GM12874 (cell line): ENCODE results near the gene TTC1.

Source experiments
- TF ChIP-seq, protein P1 (sequence below): IDR thresholded peaks from 2 replicates; pipeline ENCODE4 v1.5.1; 2011; ENCODE audit warnings: low read depth, mild to moderate bottlenecking, control low read depth, low read length, moderate library complexity; ENCODE audit not compliant: insufficient read depth

Gene TTC1

GRCh38 chr5:159971038-159971437, 37.9 kb upstream of the TTC1 start:
- TF ChIP-seq, protein P1, sequence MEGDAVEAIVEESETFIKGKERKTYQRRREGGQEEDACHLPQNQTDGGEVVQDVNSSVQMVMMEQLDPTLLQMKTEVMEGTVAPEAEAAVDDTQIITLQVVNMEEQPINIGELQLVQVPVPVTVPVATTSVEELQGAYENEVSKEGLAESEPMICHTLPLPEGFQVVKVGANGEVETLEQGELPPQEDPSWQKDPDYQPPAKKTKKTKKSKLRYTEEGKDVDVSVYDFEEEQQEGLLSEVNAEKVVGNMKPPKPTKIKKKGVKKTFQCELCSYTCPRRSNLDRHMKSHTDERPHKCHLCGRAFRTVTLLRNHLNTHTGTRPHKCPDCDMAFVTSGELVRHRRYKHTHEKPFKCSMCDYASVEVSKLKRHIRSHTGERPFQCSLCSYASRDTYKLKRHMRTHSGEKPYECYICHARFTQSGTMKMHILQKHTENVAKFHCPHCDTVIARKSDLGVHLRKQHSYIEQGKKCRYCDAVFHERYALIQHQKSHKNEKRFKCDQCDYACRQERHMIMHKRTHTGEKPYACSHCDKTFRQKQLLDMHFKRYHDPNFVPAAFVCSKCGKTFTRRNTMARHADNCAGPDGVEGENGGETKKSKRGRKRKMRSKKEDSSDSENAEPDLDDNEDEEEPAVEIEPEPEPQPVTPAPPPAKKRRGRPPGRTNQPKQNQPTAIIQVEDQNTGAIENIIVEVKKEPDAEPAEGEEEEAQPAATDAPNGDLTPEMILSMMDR, result no peak

DNA sequence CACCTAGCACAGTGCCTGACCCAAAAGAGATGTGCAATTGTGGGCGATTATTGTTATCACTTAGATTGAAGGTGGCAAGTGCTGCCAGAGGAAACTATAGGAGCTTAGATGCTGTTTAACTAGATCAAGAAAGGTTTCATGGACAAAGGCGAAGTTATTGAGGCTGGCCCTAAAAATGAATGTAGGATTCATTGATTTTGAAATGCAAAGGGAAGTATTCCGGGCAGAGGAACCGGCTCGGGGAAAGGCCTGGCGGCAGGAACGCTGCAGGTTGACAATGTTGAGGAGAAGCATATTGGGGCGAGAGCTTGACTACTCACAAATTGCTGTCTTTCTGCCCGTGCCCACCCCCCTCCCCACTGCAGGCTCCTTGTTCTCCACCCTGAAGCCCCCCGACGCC, 37.4 kb upstream of the TTC1 start:
- TF ChIP-seq, protein P1, result no peak

DNA sequence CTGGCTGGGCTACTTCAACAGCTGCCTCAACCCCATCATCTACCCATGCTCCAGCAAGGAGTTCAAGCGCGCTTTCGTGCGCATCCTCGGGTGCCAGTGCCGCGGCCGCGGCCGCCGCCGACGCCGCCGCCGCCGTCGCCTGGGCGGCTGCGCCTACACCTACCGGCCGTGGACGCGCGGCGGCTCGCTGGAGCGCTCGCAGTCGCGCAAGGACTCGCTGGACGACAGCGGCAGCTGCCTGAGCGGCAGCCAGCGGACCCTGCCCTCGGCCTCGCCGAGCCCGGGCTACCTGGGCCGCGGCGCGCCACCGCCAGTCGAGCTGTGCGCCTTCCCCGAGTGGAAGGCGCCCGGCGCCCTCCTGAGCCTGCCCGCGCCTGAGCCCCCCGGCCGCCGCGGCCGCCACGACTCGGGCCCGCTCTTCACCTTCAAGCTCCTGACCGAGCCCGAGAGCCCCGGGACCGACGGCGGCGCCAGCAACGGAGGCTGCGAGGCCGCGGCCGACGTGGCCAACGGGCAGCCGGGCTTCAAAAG, 36.9 kb upstream of the TTC1 start:
- TF ChIP-seq, protein P1, result no peak

DNA sequence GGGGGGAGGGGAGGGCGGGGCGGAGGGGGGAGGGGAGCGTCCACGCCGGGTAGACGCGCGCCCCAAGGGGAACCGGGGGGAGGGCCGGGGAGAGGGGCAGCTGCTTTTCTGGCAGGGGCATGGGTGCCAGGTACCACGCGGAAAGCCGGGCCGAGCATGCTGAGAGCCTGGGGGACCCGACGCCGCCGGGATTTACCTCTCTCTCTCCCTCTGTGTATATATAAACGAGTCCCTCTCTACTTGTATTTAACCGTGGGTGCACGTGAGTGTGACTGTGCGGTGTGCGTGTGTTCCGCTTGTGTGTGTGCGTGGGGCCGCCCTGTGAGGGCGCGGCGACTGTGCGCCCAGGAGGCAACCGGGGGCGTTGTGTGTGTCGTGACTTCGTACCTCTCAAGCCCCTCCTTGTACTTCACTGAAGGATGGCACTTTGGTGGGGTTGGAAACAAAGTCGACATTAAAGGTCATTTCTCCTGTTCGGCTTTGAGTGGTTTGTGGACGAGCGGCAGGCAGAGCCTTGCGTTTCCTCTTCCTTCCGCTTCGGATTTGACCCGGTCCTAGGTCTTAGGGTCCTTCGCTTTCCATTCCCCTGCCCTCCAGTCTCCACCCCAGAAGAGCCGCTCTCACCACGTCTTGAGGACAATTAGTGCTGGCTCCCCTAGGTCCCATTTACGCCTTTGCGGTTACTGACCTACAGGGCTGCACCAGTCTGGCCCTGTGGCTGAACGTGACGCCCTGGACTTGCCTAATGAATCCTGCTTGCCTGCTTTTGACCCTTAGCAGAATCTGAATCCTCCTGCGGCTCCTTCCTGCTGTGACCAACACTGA, 36.2 kb upstream of the TTC1 start:
- TF ChIP-seq, protein P1, result no peak

DNA sequence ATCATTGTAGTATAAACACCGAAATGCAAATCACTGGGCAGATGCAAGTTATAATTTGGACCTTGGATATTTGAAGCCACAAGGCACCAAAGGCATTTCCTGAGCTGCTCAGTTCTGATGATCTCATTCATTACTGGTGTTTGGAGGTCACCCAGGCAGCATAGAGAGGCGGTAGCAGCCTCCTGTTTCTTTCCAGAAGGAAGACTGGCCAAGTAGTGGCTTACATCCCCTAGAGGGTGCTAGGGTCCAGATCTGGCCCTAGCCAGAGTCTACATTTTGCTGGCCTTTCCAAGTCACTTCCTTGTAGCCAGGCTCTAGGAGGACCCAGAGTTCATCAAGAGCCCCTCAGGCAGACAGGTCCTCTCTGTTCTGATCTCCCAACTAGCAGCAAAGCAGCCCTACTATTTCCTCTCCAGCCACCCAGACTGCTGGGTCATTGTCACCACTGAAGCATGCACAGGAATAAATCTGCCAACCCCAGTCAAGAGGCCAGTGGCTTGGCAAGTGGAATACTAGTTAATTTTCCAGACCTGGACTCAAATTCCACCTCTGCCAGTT, 33.4 kb upstream of the TTC1 start:
- TF ChIP-seq, protein P1, result no peak

DNA sequence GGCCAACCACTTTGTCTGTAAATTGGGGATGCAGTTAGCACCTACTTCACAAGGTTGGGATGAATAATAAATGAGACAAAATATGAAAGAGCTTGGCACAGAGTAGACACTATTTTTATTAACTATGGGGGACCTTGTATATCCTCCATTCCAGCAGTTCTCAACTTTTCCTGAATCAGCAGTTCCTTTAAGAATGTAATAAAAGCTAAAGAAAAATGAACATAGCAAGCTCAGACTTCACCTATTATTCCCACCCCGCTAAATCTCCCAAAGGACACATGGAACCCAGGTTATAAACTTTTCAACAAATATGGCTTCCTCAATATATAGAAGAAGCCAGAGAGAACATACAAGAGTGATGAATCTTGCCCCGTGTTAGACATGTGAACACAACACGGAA, 32.0 kb upstream of the TTC1 start:
- TF ChIP-seq, protein P1, result no peak

- TF ChIP-seq, protein P1, result no peak
These were observed 30.6 kb upstream of the TTC1 start for GRCh38 chr5:159978358-159978757.
